ENCODE results near the gene TMEM106C.

The TMEM106C gene

GRCh38 chr12:48016373-48017020, 53.1 kb downstream of the TMEM106C start:
- DNase-seq (ENCODE audit: low spot score) = no peak

- DNase-seq (ENCODE audit: low spot score) = no peak
Observed at GRCh38 chr12:48017496-48017895, 54.1 kb downstream of the TMEM106C start.

GRCh38 chr12:48017921-48018617, 54.7 kb downstream of the TMEM106C start:
- no peak for DNase-seq (ENCODE audit: low spot score)

All from RKO (cell line).